ENCODE results near the gene GUCA2B. TPM values are rescaled to one million over a fixed set of nuclear protein-coding genes. Genes with fewer than 3 reads are reported as not detected.

GUCA2B gene
- total RNA-seq, 4 donors from 2014 or later = 2.8 TPM; not detected in 3

GRCh38 chr1:42130061-42130660, 23.0 kb upstream of the GUCA2B start:
- TF ChIP-seq, protein P1, sequence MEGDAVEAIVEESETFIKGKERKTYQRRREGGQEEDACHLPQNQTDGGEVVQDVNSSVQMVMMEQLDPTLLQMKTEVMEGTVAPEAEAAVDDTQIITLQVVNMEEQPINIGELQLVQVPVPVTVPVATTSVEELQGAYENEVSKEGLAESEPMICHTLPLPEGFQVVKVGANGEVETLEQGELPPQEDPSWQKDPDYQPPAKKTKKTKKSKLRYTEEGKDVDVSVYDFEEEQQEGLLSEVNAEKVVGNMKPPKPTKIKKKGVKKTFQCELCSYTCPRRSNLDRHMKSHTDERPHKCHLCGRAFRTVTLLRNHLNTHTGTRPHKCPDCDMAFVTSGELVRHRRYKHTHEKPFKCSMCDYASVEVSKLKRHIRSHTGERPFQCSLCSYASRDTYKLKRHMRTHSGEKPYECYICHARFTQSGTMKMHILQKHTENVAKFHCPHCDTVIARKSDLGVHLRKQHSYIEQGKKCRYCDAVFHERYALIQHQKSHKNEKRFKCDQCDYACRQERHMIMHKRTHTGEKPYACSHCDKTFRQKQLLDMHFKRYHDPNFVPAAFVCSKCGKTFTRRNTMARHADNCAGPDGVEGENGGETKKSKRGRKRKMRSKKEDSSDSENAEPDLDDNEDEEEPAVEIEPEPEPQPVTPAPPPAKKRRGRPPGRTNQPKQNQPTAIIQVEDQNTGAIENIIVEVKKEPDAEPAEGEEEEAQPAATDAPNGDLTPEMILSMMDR (IDR thresholded peaks at IDR 0.05) = no peak
- no peak for TF ChIP-seq POLR2A (IDR thresholded peaks at IDR 0.05)
- intact Hi-C loops (cut with DNase I; ENCODE audit: low total_unique reads) = no loop called here
- 70 to 84% methylated on average over 5 of the region's 5 CpGs for WGBS, 2 donors
- DNase-seq (ENCODE audit: low spot score in 2 of 2) = no peak
- no peak overlapping the region for H3K4me3 ChIP-seq (ENCODE audit: low read depth, poor library complexity, severe bottlenecking)

DNA sequence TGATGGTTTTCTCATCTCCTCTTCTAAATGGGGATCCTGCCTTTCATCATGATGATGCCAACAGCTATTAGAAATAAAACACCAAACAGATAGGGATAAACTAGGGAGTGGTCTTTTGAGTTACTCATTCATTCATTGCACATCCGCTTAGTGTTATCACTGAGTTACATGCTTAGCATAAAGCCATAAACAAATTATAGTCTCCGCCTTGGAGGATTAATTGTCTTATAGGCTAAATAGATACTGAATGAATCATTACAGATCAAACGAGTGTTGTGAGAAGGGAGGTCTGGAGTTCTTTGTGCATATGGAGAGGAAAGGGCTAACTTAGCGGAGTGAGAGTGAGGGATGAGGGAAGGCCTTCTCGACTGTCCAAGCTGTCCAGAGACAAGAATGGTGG, 19.8 kb upstream of the GUCA2B start:
- TF ChIP-seq POLR2A (IDR thresholded peaks at IDR 0.05) = no peak
- TF ChIP-seq, protein P1 (IDR thresholded peaks at IDR 0.05) = no peak
- no peak for DNase-seq (ENCODE audit: low spot score in 2 of 2)
- H3K4me3 ChIP-seq (ENCODE audit: low read depth, poor library complexity, severe bottlenecking) = no peak overlapping the region
- intact Hi-C loops (cut with DNase I; ENCODE audit: low total_unique reads) = no loop called here
- 78 to 80% methylated on average over 5 of the region's 5 CpGs for WGBS, 2 donors

DNA sequence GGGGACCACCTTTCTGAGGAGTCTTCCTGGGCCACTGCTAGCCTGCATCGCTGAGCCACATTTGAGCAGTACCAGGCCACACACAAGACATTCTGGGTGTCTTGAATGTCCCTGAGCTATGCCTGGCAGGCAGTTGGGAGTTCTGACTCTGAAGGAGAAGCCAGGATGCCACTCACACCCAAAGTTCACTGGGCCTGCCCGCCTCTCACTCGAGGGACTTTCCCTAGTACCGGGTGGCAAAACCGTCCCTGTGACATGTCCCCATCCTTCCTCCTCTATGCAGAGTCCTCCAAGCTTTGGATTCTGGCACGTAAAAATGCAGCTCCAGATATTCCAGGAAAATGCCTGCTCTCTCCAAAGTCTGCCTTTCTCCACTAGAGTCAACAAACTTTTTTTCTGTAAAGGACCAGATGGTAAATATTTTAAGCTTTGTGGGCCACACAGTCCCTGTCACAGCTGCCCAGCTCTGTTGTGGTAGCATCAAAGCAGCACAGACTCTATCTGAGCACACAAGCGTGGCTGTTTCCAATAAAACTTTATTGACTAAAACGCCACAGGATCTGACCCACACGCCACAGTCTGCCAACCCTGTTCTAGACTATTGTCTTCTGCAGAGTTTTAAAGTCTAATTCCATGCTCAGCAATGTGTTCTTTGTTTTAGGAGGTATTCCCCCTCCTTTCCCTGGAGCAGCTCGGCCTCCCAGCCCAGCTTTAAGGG, 19.2 kb upstream of the GUCA2B start:
- TF ChIP-seq, protein P1 (IDR thresholded peaks at IDR 0.05) = no peak
- no peak for TF ChIP-seq POLR2A (IDR thresholded peaks at IDR 0.05)
- intact Hi-C loops (cut with DNase I; ENCODE audit: low total_unique reads) = no loop called here
- peak in 1 of 2 donors; percentile 56 for DNase-seq (ENCODE audit: low spot score in 2 of 2)
- H3K4me3 ChIP-seq (ENCODE audit: low read depth, poor library complexity, severe bottlenecking) = no peak overlapping the region
- WGBS, 2 donors = 71 to 77% methylated on average over 10 of the region's 10 CpGs

GRCh38 chr1:42135426-42135825, 17.8 kb upstream of the GUCA2B start:
- 64 to 67% methylated on average over 3 of the region's 3 CpGs for WGBS, 2 donors
- TF ChIP-seq, protein P1 (IDR thresholded peaks at IDR 0.05) = no peak
- no peak for TF ChIP-seq POLR2A (IDR thresholded peaks at IDR 0.05)
- DNase-seq (ENCODE audit: low spot score in 2 of 2) = no peak
- intact Hi-C loops (cut with DNase I; ENCODE audit: low total_unique reads) = no loop called here
- H3K4me3 ChIP-seq (ENCODE audit: low read depth, poor library complexity, severe bottlenecking) = no peak overlapping the region

DNA sequence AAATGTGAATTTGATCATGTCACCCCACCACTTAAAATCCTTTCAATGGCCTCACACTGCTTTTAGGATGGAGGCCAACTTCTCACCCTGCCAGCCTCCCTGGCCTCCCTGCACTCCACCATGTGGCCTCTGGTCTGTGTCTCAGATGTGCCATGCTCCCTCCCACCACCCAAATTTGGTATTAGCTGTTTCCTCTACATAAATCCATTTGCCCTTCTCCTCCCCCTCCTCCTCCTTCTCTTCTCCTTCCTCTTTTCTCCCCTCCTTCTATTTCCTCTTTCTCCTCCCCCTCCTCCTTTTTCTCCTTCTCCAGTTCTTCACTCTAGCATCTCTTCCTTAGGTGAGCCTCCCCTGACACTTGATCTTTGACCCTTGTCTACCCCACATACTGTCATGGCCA, 16.7 kb upstream of the GUCA2B start:
- DNase-seq (ENCODE audit: low spot score in 2 of 2) = no peak
- TF ChIP-seq POLR2A (IDR thresholded peaks at IDR 0.05) = no peak
- TF ChIP-seq, protein P1 (IDR thresholded peaks at IDR 0.05) = no peak
- intact Hi-C loops (cut with DNase I; ENCODE audit: low total_unique reads) = no loop called here

More for the DNA sequence above, 16.7 kb upstream of the GUCA2B start:
- no peak overlapping the region for H3K4me3 ChIP-seq (ENCODE audit: low read depth, poor library complexity, severe bottlenecking)
